Osteocyte (in vitro differentiated cells): Measurements from ENCODE around the gene EGR4. TPM values are rescaled to one million over a fixed set of nuclear protein-coding genes. Genes with fewer than 3 reads are reported as not detected.
"Not testable (repeated sequence)": the region's sequence is repeated elsewhere in the genome, so short reads cannot be mapped to it uniquely, and the experiment has no call there.

Source experiments
- DNase-seq: peaks from one replicate; pipeline ENCODE4 v3.0.0; 2021; ENCODE audit warnings: mixed read lengths; ENCODE audit not compliant: unreplicated experiment; ENCODE audit errors: extremely low spot score
- H3K27ac Mint-ChIP-seq: one replicate; pipeline ENCODE4 v1.8.0; 2021; ENCODE audit warnings: mild to moderate bottlenecking, mixed read lengths; ENCODE audit not compliant: unreplicated experiment
- H3K27me3 Mint-ChIP-seq: one replicate; pipeline ENCODE4 v1.8.0; 2021; ENCODE audit warnings: mixed read lengths; ENCODE audit not compliant: unreplicated experiment
- H3K36me3 Mint-ChIP-seq: one replicate; pipeline ENCODE4 v1.8.0; 2021; ENCODE audit warnings: mixed read lengths; ENCODE audit not compliant: unreplicated experiment
- H3K4me1 Mint-ChIP-seq: one replicate; pipeline ENCODE4 v1.8.0; 2021; ENCODE audit warnings: mixed read lengths; ENCODE audit not compliant: unreplicated experiment
- H3K4me3 Mint-ChIP-seq: one replicate; pipeline ENCODE4 v1.8.0; 2021; ENCODE audit warnings: mild to moderate bottlenecking, moderate library complexity, mixed read lengths; ENCODE audit not compliant: unreplicated experiment
- H3K9me3 Mint-ChIP-seq: one replicate; pipeline ENCODE4 v1.8.0; 2021; ENCODE audit warnings: mixed read lengths; ENCODE audit not compliant: unreplicated experiment
- total RNA-seq: library from RNA; stranded (reverse); gene quantifications from 2 replicates; pipeline ENCODE4 v1.2.1, GENCODE V29; 2021
- TF ChIP-seq, protein P1 (sequence below): fragments of 200-600 bp; sonication (generic); IDR thresholded peaks from 2 replicates; pipeline ENCODE4 v1.5.0; 2021; ENCODE audit warnings: antibody characterized with exemption, mild to moderate bottlenecking, moderate library complexity

EGR4 gene
- total RNA-seq, 1 donor from 2014 or later, result not detected

DNA sequence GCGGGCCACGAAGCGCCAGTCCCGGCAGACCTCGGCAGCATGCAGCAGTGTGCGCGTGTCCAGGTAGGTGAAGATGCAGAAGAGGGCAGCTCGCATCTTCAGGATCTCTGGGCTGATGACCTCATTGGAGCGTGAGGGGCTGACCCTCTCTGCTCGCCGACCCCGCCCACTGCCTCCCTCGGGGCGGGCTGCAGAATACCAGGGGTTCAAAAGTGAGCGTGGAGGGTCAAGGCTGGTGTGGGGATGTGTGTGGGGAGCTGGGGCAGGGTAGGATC lies 29.1 kb downstream of the EGR4 start:
- Mint-ChIP-seq H3K27ac (no peak overlapping the region), H3K9me3 (no peaks in the 10 kb centered on the region), H3K4me1 (peaks cover 5% of the 10 kb centered on the region), H3K36me3 (no peaks in the 10 kb centered on the region), H3K4me3 (no peak overlapping the region), H3K27me3 (peaks cover 30% of the 10 kb centered on the region)
- DNase-seq, result no peak
- TF ChIP-seq, protein P1, sequence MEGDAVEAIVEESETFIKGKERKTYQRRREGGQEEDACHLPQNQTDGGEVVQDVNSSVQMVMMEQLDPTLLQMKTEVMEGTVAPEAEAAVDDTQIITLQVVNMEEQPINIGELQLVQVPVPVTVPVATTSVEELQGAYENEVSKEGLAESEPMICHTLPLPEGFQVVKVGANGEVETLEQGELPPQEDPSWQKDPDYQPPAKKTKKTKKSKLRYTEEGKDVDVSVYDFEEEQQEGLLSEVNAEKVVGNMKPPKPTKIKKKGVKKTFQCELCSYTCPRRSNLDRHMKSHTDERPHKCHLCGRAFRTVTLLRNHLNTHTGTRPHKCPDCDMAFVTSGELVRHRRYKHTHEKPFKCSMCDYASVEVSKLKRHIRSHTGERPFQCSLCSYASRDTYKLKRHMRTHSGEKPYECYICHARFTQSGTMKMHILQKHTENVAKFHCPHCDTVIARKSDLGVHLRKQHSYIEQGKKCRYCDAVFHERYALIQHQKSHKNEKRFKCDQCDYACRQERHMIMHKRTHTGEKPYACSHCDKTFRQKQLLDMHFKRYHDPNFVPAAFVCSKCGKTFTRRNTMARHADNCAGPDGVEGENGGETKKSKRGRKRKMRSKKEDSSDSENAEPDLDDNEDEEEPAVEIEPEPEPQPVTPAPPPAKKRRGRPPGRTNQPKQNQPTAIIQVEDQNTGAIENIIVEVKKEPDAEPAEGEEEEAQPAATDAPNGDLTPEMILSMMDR, result no peak

DNA sequence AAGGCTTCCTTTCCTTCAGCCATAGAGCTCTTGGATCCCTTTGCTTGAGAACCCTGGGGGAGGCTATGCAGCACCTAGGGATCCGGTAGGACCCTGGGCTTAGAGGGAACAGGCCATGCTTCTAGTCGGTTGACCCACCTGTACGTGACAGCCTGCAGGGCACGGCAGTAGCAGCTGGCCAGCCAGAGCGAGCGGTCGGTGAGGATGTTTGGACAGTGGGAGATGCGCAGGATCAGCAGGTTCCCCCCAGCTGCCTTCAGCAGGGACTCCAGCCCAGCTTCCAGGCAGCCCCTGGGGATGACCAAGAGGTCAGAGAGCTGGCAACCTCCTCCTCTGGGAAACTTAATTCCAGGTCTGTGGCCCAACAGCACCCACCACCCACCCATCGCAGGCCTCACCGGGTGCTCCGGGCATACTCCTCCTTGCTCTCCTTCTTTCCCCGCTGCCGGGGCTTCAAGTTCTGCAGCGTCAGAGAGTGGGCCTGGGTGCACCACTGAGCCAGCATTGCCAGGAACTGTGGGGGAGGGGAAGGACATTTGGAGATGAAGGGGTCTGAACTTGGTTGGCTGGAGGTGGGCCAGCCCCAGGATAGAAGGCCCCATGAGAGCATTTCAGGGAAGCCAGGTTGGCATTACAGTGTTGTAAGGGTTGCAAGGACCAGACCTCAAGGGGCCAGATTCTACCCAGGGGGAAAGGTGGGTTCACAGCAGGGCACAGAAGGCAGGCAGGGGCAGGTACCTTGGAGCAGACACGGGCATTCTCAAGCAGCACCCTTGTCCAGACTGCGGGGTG lies 29.6 kb downstream of the EGR4 start:
- DNase-seq, result no peak
- no peak overlapping the region for H3K27ac Mint-ChIP-seq
- TF ChIP-seq, protein P1, result no peak
- H3K27me3 Mint-ChIP-seq, result peaks cover 29% of the 10 kb centered on the region
- no peak overlapping the region for H3K4me3 Mint-ChIP-seq
- H3K4me1 Mint-ChIP-seq, result peaks cover 5% of the 10 kb centered on the region
- no peaks in the 10 kb centered on the region for H3K9me3 Mint-ChIP-seq
- no peaks in the 10 kb centered on the region for H3K36me3 Mint-ChIP-seq

DNA sequence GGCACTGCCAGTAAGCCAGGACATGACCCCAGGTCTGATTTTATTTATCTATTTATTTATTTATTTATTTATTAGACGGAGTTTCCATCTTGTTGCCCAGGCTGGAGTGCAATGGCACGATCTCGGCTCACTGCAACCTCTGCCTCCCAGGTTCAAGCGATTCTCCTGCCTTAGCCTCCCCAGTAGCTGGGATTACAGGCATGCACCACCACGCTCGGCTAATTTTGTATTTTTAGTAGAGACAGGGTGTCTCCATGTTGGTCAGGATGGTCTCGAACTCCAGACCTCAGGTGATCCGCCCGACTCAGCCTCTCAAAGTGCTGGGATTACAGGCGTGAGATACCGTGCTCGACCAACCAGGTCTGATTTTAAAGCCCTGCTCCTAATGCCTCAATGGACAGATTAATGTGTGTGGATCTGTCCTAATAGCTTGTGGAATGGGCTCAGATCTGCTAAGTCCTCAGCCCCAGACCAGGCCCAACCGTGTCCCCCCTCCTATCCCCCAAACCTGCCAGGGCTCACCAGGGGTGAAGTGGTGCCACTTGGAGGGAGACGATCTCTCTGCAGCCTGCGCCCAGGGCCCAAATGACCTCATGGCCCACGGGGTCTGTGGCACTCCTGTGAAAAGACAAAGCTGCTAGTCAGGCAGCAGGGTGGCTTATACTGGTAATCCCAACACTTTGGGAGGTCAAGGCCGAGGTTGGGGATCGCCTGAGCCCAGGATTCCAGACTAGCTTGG lies 30.5 kb downstream of the EGR4 start:
- not testable (repeated sequence) for H3K36me3 Mint-ChIP-seq, DNase-seq, H3K4me3 Mint-ChIP-seq, H3K27ac Mint-ChIP-seq, H3K9me3 Mint-ChIP-seq, H3K4me1 Mint-ChIP-seq
- H3K27me3 Mint-ChIP-seq, result peaks cover 21% of the 10 kb centered on the region

DNA sequence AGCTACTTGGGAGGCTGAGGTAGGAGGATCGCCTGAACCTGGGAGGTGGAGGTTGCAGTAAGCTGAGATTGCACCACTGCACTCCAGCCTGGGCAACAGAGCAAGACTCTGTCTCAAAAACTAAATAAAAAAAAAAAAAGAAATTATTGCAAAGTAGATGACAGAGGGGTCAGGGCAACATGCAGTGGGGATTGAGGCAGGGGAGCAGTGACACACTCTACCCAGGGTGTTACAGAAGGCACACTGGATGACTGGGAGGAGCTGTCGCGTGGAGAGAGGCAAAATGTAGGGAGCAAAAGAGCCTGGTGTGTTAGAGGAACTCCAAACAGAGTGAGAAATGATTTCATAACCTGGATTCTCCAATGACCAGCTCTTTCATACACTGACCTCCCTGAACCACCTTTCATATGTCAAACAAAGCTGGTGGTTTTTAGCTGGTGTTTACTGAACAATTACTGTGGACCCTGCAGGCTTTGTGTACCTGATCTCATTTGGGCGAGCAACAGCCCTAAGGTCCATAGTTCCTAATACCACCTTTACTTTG lies 31.2 kb downstream of the EGR4 start:
- DNase-seq, result no peak
- H3K36me3 Mint-ChIP-seq, result no peaks in the 10 kb centered on the region
- H3K27ac Mint-ChIP-seq, result no peak overlapping the region
- no peak overlapping the region for H3K4me3 Mint-ChIP-seq
- H3K9me3 Mint-ChIP-seq, result no peaks in the 10 kb centered on the region
- no peaks in the 10 kb centered on the region for H3K4me1 Mint-ChIP-seq
- peaks cover 14% of the 10 kb centered on the region for H3K27me3 Mint-ChIP-seq
- TF ChIP-seq, protein P1, result no peak

DNA sequence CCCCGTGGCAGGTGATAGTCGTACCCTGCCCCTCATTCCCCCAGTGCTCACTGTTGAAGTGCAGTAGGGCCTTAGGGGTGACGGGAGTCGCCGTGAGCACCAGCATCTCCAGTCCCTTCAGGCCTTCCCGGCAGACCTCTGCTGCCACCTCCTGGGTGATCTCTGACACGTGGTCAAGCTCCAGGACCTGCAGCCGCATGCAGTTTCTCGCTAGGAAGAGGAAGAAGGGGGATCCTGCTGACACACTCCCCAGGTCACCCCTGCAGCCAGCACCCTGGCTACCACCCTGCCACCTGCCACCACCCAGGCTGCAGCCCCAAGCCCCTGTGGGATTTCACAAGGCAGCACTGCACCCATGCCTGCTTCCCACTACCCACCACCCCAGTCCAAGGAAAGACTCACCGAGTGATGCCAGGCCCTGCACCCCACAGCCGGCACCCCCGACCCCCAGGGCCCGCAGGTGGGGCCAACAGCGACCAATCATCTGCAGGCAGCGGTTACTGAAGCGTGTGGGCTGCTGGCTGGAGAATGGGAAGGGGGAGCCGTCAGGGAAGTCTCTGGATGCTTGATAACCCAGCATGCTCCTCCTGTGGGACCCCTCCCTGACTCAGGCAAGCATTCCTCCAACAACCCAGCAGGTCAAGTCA lies 32.9 kb downstream of the EGR4 start:
- no peak for DNase-seq
- H3K27me3 Mint-ChIP-seq, result peaks cover 7% of the 10 kb centered on the region

More for the DNA sequence above, 32.9 kb downstream of the EGR4 start:
- Mint-ChIP-seq H3K4me1 (no peaks in the 10 kb centered on the region), H3K27ac (no peak overlapping the region), H3K36me3 (no peaks in the 10 kb centered on the region), H3K9me3 (no peaks in the 10 kb centered on the region), H3K4me3 (no peak overlapping the region)
- TF ChIP-seq, protein P1, result peak; percentile 45
